ENCODE measurements around the gene TNFSF15. TPM values are rescaled to one million over a fixed set of nuclear protein-coding genes. Genes with fewer than 3 reads are reported as not detected.

Gene TNFSF15
- total RNA-seq, 1 experiment from 2014 or later = not detected

GRCh38 chr9:114798780-114799427, 6.9 kb downstream of the TNFSF15 start:
- no peak overlapping the region for H3K9ac ChIP-seq (ENCODE audit: extremely low read depth, insufficient read length, low read length)
- no peak overlapping the region for H4K5ac ChIP-seq (ENCODE audit: insufficient read length, low read depth, low read length)
- no peaks in the 10 kb centered on the region for H3K27me3 ChIP-seq (ENCODE audit: insufficient read depth, low read length)
- no peak overlapping the region for H2BK15ac ChIP-seq (ENCODE audit: low read depth, low read length)
- WGBS (ENCODE audit: extremely low coverage, insufficient read length, low lambda C conversion rate) = no CpG with 5 or more reads among the region's 2 CpGs
- H4K91ac ChIP-seq (ENCODE audit: insufficient read length, low read depth, low read length) = no peak overlapping the region
- Mint-ChIP-seq H3K27me3 (ENCODE audit: low read depth) (peaks cover 36% of the 10 kb centered on the region), H3K27ac (no peak overlapping the region), H3K9me3 (no peaks in the 10 kb centered on the region), H3K4me3 (no peak overlapping the region), H3K4me1 (peaks cover 14 to 16% of the 10 kb centered on the region in 2 experiments), H3K36me3 (ENCODE audit: insufficient read depth in 1 of 3, low read depth in 3 of 3) (no peaks in the 10 kb centered on the region)
- H3K4me1 ChIP-seq (ENCODE audit: insufficient read depth, low read length) = peaks cover 6% of the 10 kb centered on the region; the same call in 1 of the 2 replicates
- H3T11ph ChIP-seq (ENCODE audit: low read length) = no peak overlapping the region
- no peak overlapping the region for H3K4me2 ChIP-seq (ENCODE audit: insufficient read depth, insufficient read length, low read length)
- no peak overlapping the region for H3K27ac ChIP-seq (ENCODE audit: insufficient read length, low read depth, low read length)
- H3K4ac ChIP-seq (ENCODE audit: low read depth, low read length) = no peak overlapping the region
- no peak overlapping the region for H3K18ac ChIP-seq (ENCODE audit: insufficient read length, low read depth, low read length)
- H3K79me2 ChIP-seq (ENCODE audit: insufficient read depth, low read length) = no peaks in the 10 kb centered on the region
- no peak overlapping the region for H2AFZ ChIP-seq (ENCODE audit: low read length)
- H2BK20ac ChIP-seq (ENCODE audit: low read depth, low read length, poor library complexity, severe bottlenecking) = no peak overlapping the region
- no peaks in the 10 kb centered on the region for H3K79me1 ChIP-seq (ENCODE audit: insufficient read depth, low read depth, low read length, poor library complexity, severe bottlenecking)
- no peak overlapping the region for H2BK12ac ChIP-seq (ENCODE audit: insufficient read length, low read depth, low read length)
- no peak overlapping the region for H2BK120ac ChIP-seq (ENCODE audit: low read depth, low read length, poor library complexity, severe bottlenecking)
- H2BK5ac ChIP-seq (ENCODE audit: insufficient read length, low read length) = no peak overlapping the region
- no peak overlapping the region for H4K8ac ChIP-seq (replicated peaks; ENCODE audit: insufficient read length, low read depth, low read length)
- no peaks in the 10 kb centered on the region for H3K23me2 ChIP-seq (ENCODE audit: insufficient read length, low read depth, low read length, poor library complexity, severe bottlenecking)
- no peak for TF ChIP-seq CTCF (conservative IDR thresholded peaks at IDR 0.05)
- H3K23ac ChIP-seq (ENCODE audit: insufficient read length, low read depth, low read length) = no peak overlapping the region
- no peak overlapping the region for H3K14ac ChIP-seq (ENCODE audit: insufficient read depth, low read length)
- DNase-seq = no peak
- H2AK5ac ChIP-seq (ENCODE audit: insufficient read length, low read length) = no peak overlapping the region
- no peak overlapping the region for H3K56ac ChIP-seq (ENCODE audit: insufficient read length, low read depth, low read length)
- H4K20me1 ChIP-seq (ENCODE audit: control insufficient read depth, insufficient read depth, insufficient read length) = no peaks in the 10 kb centered on the region
- no peaks in the 10 kb centered on the region for H3K9me3 ChIP-seq (ENCODE audit: control insufficient read depth, low read depth, low read length)
